Stimulated activated CD4-positive, alpha-beta T cell treated with anti-CD3 and anti-CD28 coated beads, Interleukin-15, amount 100 ng/mL, for 48 hours (primary cell): Measurements from ENCODE around the gene GNAO1.
A peak's percentile ranks its signal among the peaks of the same experiment; 100 is the strongest.

Experiments
- DNase-seq, 2 donors: peaks; one replicate each; pipeline ENCODE4 v3.0.0-alpha.2; 2020; ENCODE audit warnings: low read depth in 2 of 2

Gene GNAO1

GRCh38 chr16:56312556-56312955 lies 121.3 kb downstream of the GNAO1 start:
- DNase-seq, result no peak

- no peak for DNase-seq
These were observed 123.1 kb downstream of the GNAO1 start for GRCh38 chr16:56314244-56314850.

GRCh38 chr16:56315955-56316354 lies 124.7 kb downstream of the GNAO1 start:
- no peak for DNase-seq

- DNase-seq, result no peak
These were observed 125.3 kb downstream of the GNAO1 start for GRCh38 chr16:56316545-56316944.

- peak; percentile 54 to 72 for DNase-seq
These were observed 126.9 kb downstream of the GNAO1 start for GRCh38 chr16:56317998-56318826.

GRCh38 chr16:56318827-56319140 lies 127.5 kb downstream of the GNAO1 start:
- no peak for DNase-seq

- no peak for DNase-seq
These were observed 128.1 kb downstream of the GNAO1 start for GRCh38 chr16:56319376-56319775.

GRCh38 chr16:56320056-56320455 lies 128.8 kb downstream of the GNAO1 start:
- no peak for DNase-seq

GRCh38 chr16:56320811-56321558 lies 129.7 kb downstream of the GNAO1 start:
- no peak for DNase-seq

- no peak for DNase-seq
These were observed 130.3 kb downstream of the GNAO1 start for GRCh38 chr16:56321571-56321970.

- DNase-seq, result no peak
These were observed 133.1 kb downstream of the GNAO1 start for GRCh38 chr16:56324406-56324805.

- DNase-seq, result no peak
These were observed 134.7 kb downstream of the GNAO1 start for GRCh38 chr16:56325956-56326355.

- DNase-seq, result no peak
These were observed 136.0 kb downstream of the GNAO1 start for GRCh38 chr16:56327071-56327928.

- no peak for DNase-seq
These were observed 136.6 kb downstream of the GNAO1 start for GRCh38 chr16:56327929-56328258.

- DNase-seq, result no peak
These were observed 137.2 kb downstream of the GNAO1 start for GRCh38 chr16:56328276-56329022.

- no peak for DNase-seq
These were observed 138.6 kb downstream of the GNAO1 start for GRCh38 chr16:56329887-56330286.

GRCh38 chr16:56330476-56330875 lies 139.2 kb downstream of the GNAO1 start:
- no peak for DNase-seq

- DNase-seq, result no peak
These were observed 140.1 kb downstream of the GNAO1 start for GRCh38 chr16:56331399-56331798.

GRCh38 chr16:56331915-56332314 lies 140.6 kb downstream of the GNAO1 start:
- DNase-seq, result no peak

- DNase-seq, result no peak
These were observed 141.3 kb downstream of the GNAO1 start for GRCh38 chr16:56332464-56333079.

GRCh38 chr16:56334761-56335160 lies 143.5 kb downstream of the GNAO1 start:
- DNase-seq, result no peak
